Transverse colon (tissue), 4 donors: ENCODE measurements around the gene NACAD. TPM values are rescaled to one million over a fixed set of nuclear protein-coding genes. Genes with fewer than 3 reads are reported as not detected.

Experiments
- DNase-seq: peaks from one replicate; pipeline ENCODE4 v3.0.0-alpha.2; 2019
- H3K27ac ChIP-seq, 4 donors: fragments of 200-600 bp; sonication (generic); 2 replicates each; pipeline ENCODE4 v1.5.1; 2016 to 2018; ENCODE audit warnings: inconsistent platforms in 4 of 4
- H3K27me3 ChIP-seq: fragments of 200-600 bp; sonication (generic); 2 replicates; pipeline ENCODE4 v1.5.1; 2017; ENCODE audit warnings: inconsistent platforms
- H3K36me3 ChIP-seq, 4 donors: fragments of 200-600 bp; sonication (generic); 2 replicates each; pipeline ENCODE4 v1.5.1; 2017 to 2019; ENCODE audit warnings: inconsistent platforms in 4 of 4
- H3K4me1 ChIP-seq, 4 donors: fragments of 200-600 bp; sonication (generic); 2 replicates each; pipeline ENCODE4 v1.5.1; 2017 to 2020; ENCODE audit warnings: inconsistent platforms in 4 of 4
- H3K4me3 ChIP-seq, 4 donors: fragments of 200-600 bp; sonication (generic); 1 replicate in 1 of 4; 2 replicates in 3 of 4; pipeline versions ENCODE4 v1.5.1 to v1.6.1; 2017 to 2019; ENCODE audit warnings: inconsistent platforms in 4 of 4
- H3K9me3 ChIP-seq, 2 donors: fragments of 200-600 bp; sonication (generic); 2 replicates each; pipeline ENCODE4 v1.5.1; 2017 to 2019; ENCODE audit warnings: inconsistent platforms in 2 of 2
- EP300 ChIP-seq: sonication (generic); formaldehyde crosslinking; IDR thresholded peaks from one replicate; pipeline ENCODE4 v1.6.1; 2017; ENCODE audit warnings: antibody characterized with exemption, low read depth
- POLR2A ChIP-seq: fragments of 450-650 bp; IDR thresholded peaks from one replicate; pipeline ENCODE4 v1.6.1; 2016; ENCODE audit warnings: antibody characterized with exemption, mild to moderate bottlenecking, moderate library complexity
- POLR2AphosphoS5 ChIP-seq, 3 donors: sonication (generic); formaldehyde crosslinking; IDR thresholded peaks; one replicate each; pipeline ENCODE4 v1.6.1; 2016; ENCODE audit warnings: antibody characterized with exemption in 3 of 3
- WGBS, 2 donors: methylation state at CpG; one replicate each; pipeline ENCODE4 v1.1.5; 2018; ENCODE audit warnings: low coverage in 1 of 2; 5-methylcytosine and 5-hydroxymethylcytosine counted together
- in situ Hi-C, 4 donors: fragments of 200-750 bp; cut with MboI; loops; one replicate each; pipeline versions ENCODE4 v1.15.0 to v1.15.1; 2017; ENCODE audit warnings: low sequenced_read_pairs in 3 of 4, low pct_ligation_motif_present in 1 of 4, low pct_unique_long_range_greater_than_20kb in 1 of 4
- intact Hi-C: fragments of 100-400 bp; cut with DNase I; formaldehyde crosslinking; loops from one replicate; pipeline ENCODE4 v1.15.1; 2023; ENCODE audit warnings: low total_unique reads
- total RNA-seq, 4 donors: library from RNA; depleted of rRNA; stranded (reverse); fragments of >200 nt; gene quantifications; one replicate each; pipeline ENCODE4 v1.1.0, GENCODE V29; 2016
- TF ChIP-seq, protein P1 (sequence below), 5 experiments: fragments of 200-600 bp in 3 of 5; fragments of 450-650 bp in 2 of 5; sonication (generic) in 3 of 5; IDR thresholded peaks; 1 replicate in 2 of 5; 2 replicates in 3 of 5; pipeline ENCODE4 v1.5.1; 2016 to 2017; ENCODE audit warnings: antibody characterized with exemption in 5 of 5, inconsistent platforms in 3 of 5, mild to moderate bottlenecking in 2 of 5, moderate library complexity in 1 of 5

NACAD gene
- total RNA-seq, 4 donors from 2014 or later: 1.1 to 5.2 (median 2.0) TPM

DNA sequence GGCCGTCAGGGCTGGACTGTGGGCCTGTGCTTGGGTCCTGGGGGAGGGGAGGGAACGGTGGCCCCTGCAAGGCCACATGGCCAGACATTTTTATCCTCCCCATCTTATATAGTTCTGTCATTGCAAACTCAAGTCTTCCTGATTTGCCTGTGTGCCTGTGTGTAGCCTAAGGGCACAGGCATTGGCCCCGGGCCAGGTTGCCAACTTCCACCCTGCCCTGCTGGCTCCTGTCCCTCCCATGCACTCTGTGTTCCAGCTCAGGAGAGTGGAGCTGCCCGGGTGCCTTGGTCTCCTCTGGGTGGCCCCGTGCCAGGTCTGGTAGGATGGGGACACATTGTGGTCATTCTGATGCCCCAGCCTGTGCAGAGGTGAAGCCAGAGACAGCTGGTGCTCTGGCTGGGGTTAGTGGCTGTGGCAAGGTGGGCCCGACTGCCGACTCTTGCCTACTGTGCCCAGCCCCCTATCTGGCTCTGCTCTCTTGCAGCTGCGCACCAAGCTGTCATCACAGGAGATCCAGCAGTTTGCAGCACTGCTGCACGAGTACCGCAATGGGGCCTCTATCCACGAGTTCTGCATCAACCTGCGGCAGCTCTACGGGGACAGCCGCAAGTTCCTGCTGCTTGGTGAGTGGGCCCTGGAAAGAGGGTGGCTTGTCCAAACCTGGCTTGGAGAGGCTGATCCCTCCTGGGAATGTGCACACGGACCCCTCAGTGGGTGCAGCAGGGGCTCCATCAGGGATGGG is 14.8 kb downstream of the NACAD start:
- WGBS, 2 donors: 90% methylated on average over 15 of the region's 15 CpGs; no CpG with 5 or more reads in 1 of the 2 donors
- no peak for TF ChIP-seq EP300
- TF ChIP-seq POLR2AphosphoS5 (IDR thresholded peaks at IDR 0.05): no peak
- TF ChIP-seq, protein P1, sequence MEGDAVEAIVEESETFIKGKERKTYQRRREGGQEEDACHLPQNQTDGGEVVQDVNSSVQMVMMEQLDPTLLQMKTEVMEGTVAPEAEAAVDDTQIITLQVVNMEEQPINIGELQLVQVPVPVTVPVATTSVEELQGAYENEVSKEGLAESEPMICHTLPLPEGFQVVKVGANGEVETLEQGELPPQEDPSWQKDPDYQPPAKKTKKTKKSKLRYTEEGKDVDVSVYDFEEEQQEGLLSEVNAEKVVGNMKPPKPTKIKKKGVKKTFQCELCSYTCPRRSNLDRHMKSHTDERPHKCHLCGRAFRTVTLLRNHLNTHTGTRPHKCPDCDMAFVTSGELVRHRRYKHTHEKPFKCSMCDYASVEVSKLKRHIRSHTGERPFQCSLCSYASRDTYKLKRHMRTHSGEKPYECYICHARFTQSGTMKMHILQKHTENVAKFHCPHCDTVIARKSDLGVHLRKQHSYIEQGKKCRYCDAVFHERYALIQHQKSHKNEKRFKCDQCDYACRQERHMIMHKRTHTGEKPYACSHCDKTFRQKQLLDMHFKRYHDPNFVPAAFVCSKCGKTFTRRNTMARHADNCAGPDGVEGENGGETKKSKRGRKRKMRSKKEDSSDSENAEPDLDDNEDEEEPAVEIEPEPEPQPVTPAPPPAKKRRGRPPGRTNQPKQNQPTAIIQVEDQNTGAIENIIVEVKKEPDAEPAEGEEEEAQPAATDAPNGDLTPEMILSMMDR (IDR thresholded peaks at IDR 0.05): no peak
- TF ChIP-seq POLR2A: no peak
- no peaks in the 10 kb centered on the region for H3K9me3 ChIP-seq
- no peaks in the 10 kb centered on the region for H3K4me1 ChIP-seq
- intact Hi-C loops: no loop called here
- in situ Hi-C loops: no loop called here
- no peak overlapping the region for H3K4me3 ChIP-seq
- no peak overlapping the region for H3K27ac ChIP-seq
- H3K27me3 ChIP-seq: no peaks in the 10 kb centered on the region
- peaks cover 0 to 27% (median 13%) of the 10 kb centered on the region in 4 donors for H3K36me3 ChIP-seq
- DNase-seq: no peak

DNA sequence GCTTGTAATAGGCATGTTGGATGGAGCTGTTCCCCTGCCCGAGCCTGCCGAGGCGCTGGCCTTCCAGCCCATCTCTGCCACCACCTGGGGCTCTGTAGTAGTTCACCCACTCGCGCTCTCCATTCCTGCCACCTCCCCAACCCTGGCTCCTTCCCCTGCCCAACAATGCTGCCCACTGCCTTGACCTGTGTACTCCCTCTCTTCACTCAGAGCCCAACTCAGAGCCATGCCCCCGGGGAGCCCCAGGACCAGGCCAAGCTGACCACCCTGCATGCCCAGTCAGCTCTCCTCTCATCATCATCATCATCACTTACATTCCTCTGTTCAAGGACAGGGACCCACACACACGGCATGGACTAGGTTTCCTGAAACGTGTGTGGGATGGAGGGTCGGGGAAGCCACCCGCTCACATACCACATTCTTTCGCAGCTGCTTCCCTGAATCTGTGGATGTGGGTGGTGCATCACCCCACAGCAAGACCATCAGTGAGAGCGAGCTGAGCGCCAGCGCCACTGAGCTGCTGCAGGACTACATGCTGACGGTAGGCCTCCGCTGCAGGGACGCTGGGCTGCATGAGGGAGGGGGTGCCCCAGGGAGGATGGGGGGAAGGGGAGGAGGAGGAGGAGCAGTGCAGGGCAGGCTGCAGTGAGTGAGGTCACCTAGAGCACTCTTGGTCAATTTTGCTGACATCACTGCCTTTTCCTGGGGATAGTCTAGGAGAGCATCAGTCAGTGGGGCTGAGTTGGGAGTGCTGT is 15.6 kb downstream of the NACAD start:
- DNase-seq: no peak

GRCh38 chr7:45072131-45073030 is 16.4 kb downstream of the NACAD start:
- peaks cover 0 to 27% (median 13%) of the 10 kb centered on the region in 4 donors for H3K36me3 ChIP-seq
- H3K27me3 ChIP-seq: no peaks in the 10 kb centered on the region
- intact Hi-C loops (no loop called here), in situ Hi-C loops (no loop called here)
- peaks cover 0 to 3% (median 0%) of the 10 kb centered on the region in 4 donors for H3K4me1 ChIP-seq
- H3K4me3 ChIP-seq: no peak overlapping the region
- TF ChIP-seq, protein P1 (IDR thresholded peaks at IDR 0.05): no peak
- TF ChIP-seq POLR2A (no peak), EP300 (no peak)
- no peak overlapping the region for H3K27ac ChIP-seq
- no peak for DNase-seq
- WGBS, 2 donors: 60 to 90% methylated on average over 1 to 13 of the region's 13 CpGs
- H3K9me3 ChIP-seq: no peaks in the 10 kb centered on the region

More for the DNA sequence above, 15.6 kb downstream of the NACAD start:
- intact Hi-C loops (no loop called here), in situ Hi-C loops (no loop called here)
- Histone ChIP-seq H3K4me3 (no peak overlapping the region), H3K27me3 (no peaks in the 10 kb centered on the region), H3K27ac (no peak overlapping the region), H3K36me3 (peaks cover 0 to 27% (median 13%) of the 10 kb centered on the region in 4 donors), H3K9me3 (no peaks in the 10 kb centered on the region), H3K4me1 (peaks cover 0 to 2% (median 0%) of the 10 kb centered on the region in 4 donors)
- TF ChIP-seq POLR2AphosphoS5 (IDR thresholded peaks at IDR 0.05) (no peak), POLR2A (no peak), EP300 (no peak)
- TF ChIP-seq, protein P1 (IDR thresholded peaks at IDR 0.05): no peak
- WGBS, 2 donors: 93 to 100% methylated on average over 1 to 17 of the region's 17 CpGs

DNA sequence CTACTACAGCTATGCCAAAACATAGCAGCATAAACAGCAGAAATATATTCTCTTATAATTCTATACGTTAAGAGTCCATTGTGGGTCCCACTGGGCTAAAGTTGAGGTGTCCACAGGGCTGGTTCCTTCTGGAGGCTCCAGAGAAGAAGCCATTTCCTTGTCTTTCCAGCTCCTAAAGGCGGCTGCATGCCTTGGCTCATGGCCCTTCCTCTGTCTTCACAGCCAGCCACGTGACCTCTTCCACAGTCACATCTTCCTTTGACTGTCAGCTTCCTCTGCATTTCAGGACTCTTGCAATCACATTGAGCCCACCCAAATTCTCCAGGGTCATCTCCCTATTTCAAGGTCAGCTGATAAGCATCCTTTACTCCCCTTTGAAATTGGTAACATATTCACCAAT is 17.2 kb downstream of the NACAD start:
- 82 to 90% methylated on average over 3 of the region's 3 CpGs for WGBS, 2 donors
- no peaks in the 10 kb centered on the region for H3K9me3 ChIP-seq
- in situ Hi-C loops (no loop called here), intact Hi-C loops (no loop called here)
- no peak for DNase-seq
- no peak overlapping the region for H3K4me3 ChIP-seq
- H3K36me3 ChIP-seq: peaks cover 0 to 27% (median 13%) of the 10 kb centered on the region in 4 donors
- H3K27me3 ChIP-seq: no peaks in the 10 kb centered on the region
- no peak overlapping the region for H3K27ac ChIP-seq
- TF ChIP-seq, protein P1 (IDR thresholded peaks at IDR 0.05): no peak
- TF ChIP-seq EP300 (no peak), POLR2A (no peak), POLR2AphosphoS5 (IDR thresholded peaks at IDR 0.05) (no peak)
- peaks cover 0 to 3% (median 0%) of the 10 kb centered on the region in 4 donors for H3K4me1 ChIP-seq
